ENCODE data around the gene RFX1. TPM values are rescaled to one million over a fixed set of nuclear protein-coding genes. Genes with fewer than 3 reads are reported as not detected.
"Not testable (repeated sequence)": the region's sequence is repeated elsewhere in the genome, so short reads cannot be mapped to it uniquely, and the experiment has no call there.

RFX1 gene
- total RNA-seq, 1 donor from 2014 or later: 1.8 TPM

GRCh38 chr19:13937479-13938300 lies 68.4 kb downstream of the RFX1 start:
- DNase-seq (ENCODE audit: low read depth in 2 of 2): no peak

- DNase-seq (ENCODE audit: low read depth in 2 of 2): no peak
Observed at GRCh38 chr19:13935765-13936510, 70.2 kb downstream of the RFX1 start.

- DNase-seq (ENCODE audit: low read depth in 2 of 2): no peak
Observed at GRCh38 chr19:13934785-13935109, 71.4 kb downstream of the RFX1 start.

GRCh38 chr19:13932911-13933393 lies 73.2 kb downstream of the RFX1 start:
- no peak for DNase-seq (ENCODE audit: low read depth in 2 of 2)

- DNase-seq (ENCODE audit: low read depth in 2 of 2): no peak
Observed at GRCh38 chr19:13932149-13932637, 73.9 kb downstream of the RFX1 start.

- DNase-seq (ENCODE audit: low read depth in 2 of 2): no peak
Observed at GRCh38 chr19:13931391-13932148, 74.5 kb downstream of the RFX1 start.

- DNase-seq (ENCODE audit: low read depth in 2 of 2): no peak
Observed at GRCh38 chr19:13930402-13930801, 75.7 kb downstream of the RFX1 start.

GRCh38 chr19:13929956-13930355 lies 76.2 kb downstream of the RFX1 start:
- DNase-seq (ENCODE audit: low read depth in 2 of 2): no peak

GRCh38 chr19:13929340-13929739 lies 76.8 kb downstream of the RFX1 start:
- DNase-seq (ENCODE audit: low read depth in 2 of 2): no peak

GRCh38 chr19:13926715-13927114 lies 79.4 kb downstream of the RFX1 start:
- DNase-seq (ENCODE audit: low read depth in 2 of 2): no peak

- DNase-seq (ENCODE audit: low read depth in 2 of 2): no peak
Observed at GRCh38 chr19:13926010-13926409, 80.1 kb downstream of the RFX1 start.

GRCh38 chr19:13923194-13923987 lies 82.7 kb downstream of the RFX1 start:
- no peak for DNase-seq (ENCODE audit: low read depth in 2 of 2)

GRCh38 chr19:13922118-13922517 lies 84.0 kb downstream of the RFX1 start:
- DNase-seq (ENCODE audit: low read depth in 2 of 2): not testable (repeated sequence)

GRCh38 chr19:13920940-13921747 lies 85.0 kb downstream of the RFX1 start:
- peak in 1 of 2 donors; percentile 47 for DNase-seq (ENCODE audit: low read depth in 2 of 2)

- DNase-seq (ENCODE audit: low read depth in 2 of 2): no peak
Observed at GRCh38 chr19:13920524-13920923, 85.6 kb downstream of the RFX1 start.

- no peak for DNase-seq (ENCODE audit: low read depth in 2 of 2)
Observed at GRCh38 chr19:13918726-13919411, 87.3 kb downstream of the RFX1 start.

- peak; percentile 23 to 68 for DNase-seq (ENCODE audit: low read depth in 2 of 2)
Observed at GRCh38 chr19:13917888-13918406, 88.2 kb downstream of the RFX1 start.

- DNase-seq (ENCODE audit: low read depth in 2 of 2): no peak
Observed at GRCh38 chr19:13914777-13915176, 91.3 kb downstream of the RFX1 start.

GRCh38 chr19:13913352-13913751 lies 92.8 kb downstream of the RFX1 start:
- DNase-seq (ENCODE audit: low read depth in 2 of 2): no peak
